HG02852 (cell line): Measurements from ENCODE around the gene ZDHHC1.
"Not testable (repeated sequence)": the region's sequence is repeated elsewhere in the genome, so short reads cannot be mapped to it uniquely, and the experiment has no call there.

Experiments used
- ATAC-seq: cut with Tn5 transposase; IDR thresholded peaks from one replicate; pipeline ENCODE4 v1.9.1; 2021; ENCODE audit warnings: mild to moderate bottlenecking, moderate library complexity; ENCODE audit not compliant: unreplicated experiment

Gene ZDHHC1

DNA sequence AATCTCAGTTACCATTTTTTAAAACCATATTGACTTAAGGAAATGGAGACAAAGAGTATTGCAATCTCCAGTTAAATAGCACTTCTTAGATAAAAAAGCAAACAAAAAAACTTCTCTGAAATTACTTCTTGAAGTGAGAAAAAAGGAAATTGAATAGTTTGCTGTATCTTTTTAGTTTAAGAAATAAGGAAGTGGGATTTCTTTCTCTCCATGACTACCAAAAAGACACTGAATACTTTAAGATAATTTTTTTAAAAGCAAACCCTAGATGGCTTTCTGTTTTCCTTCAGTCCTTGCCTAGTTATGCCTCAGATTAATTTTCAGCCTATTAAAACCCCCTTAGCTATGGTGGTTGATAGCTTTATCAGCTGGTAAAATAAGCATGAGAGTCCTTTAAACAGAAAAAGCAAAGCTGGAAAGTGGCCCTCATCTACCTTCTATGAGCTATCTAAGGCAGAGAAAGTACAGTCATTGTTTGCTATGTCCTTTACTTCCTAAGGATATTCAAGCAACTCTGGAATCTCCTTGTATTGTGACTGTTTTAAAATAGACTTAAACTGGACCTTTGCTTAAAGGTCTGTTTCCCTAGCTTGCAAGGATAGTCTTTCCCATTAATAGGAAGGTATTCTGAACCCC lies 51.6 kb downstream of the ZDHHC1 start:
- no peak for ATAC-seq

DNA sequence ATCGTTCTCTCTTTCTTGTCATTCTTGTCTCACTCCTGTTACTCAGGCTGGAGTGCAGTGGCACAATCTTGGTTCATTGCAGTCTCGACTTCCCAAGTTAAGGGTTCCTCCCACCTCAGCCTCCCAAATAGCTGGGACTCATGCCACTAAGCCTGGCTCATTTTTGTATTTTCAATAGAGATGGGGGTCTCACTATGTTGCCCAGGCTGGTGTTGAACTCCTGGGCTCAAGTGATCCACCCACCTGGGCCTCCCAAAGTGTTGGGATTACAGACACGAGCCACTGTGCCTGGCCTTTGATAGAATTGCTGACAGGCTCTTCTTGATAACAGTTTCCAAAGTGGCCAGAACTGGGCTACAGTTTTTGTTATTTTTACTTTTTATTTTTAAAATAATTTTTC lies 55.2 kb downstream of the ZDHHC1 start:
- no peak for ATAC-seq

DNA sequence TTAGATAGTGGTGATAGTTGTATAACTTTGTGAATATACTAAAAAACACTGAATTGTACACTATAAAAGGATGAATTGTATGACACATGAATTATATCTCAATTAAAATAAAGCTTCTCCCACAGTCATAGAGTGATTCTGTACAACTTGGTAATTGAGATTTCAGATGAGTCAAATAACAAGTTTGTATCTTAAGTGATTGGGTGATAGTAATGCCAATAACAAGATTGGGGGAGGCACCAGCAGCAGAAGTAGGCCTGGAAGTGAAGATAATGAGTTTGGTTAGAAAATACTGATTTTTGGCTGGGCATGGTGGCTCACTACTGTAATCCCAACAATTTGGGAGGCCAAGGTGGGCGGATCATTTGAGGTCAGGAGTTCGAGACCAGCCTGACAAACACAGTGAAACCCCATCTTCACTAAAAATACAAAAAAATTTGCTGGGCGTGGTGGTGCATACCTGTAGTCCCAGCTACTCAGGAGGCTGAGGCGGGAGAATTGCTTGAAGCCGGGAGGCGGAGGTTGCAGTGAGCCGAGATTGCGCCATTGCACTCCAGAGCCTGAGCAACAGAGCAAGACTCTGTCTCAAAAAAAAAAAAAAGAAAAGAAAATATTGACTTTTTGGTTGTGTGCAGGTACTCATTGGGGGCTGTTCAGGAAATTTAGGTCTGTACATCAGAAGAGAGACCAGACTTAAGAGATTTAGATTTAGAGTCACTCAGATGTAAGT lies 56.6 kb downstream of the ZDHHC1 start:
- not testable (repeated sequence) for ATAC-seq

DNA sequence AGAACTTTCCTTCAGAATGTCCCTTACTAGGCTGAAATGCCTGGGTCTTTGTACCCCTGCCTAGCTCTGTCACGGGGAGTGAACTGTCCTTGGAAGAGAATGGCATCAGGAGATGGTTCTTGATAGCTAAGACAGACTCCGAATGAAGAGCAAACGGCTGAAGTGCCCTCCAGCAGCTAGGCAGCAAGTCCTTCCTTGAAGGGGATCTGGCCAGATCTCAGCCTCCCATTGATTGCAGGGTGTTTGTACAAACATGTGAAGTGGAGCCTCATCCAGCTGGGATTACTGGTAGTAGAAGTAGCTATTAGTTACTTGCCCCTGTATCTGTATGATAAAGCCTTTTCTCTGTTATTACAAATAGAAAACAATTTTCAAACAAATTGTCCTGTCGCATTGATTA lies 58.7 kb downstream of the ZDHHC1 start:
- ATAC-seq, result no peak

DNA sequence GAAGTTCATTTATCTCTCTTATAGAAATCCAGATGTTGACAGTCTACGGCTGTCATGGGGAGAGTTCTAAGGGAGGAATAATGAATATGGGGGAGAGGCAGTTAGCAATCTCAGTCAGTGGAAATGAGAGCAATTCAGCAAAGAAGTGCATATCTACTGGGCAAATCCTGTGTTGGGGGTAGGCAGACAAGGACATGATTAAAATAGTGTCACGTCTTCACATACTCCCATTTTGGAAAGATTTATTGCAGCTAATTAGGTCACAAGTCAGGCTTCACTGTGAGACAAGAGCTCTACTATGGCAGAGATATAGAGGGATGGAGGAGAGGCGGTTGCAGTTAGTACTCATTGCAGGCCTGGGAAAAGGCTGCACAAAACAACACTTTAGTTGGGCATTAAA lies 59.9 kb downstream of the ZDHHC1 start:
- ATAC-seq, result no peak

DNA sequence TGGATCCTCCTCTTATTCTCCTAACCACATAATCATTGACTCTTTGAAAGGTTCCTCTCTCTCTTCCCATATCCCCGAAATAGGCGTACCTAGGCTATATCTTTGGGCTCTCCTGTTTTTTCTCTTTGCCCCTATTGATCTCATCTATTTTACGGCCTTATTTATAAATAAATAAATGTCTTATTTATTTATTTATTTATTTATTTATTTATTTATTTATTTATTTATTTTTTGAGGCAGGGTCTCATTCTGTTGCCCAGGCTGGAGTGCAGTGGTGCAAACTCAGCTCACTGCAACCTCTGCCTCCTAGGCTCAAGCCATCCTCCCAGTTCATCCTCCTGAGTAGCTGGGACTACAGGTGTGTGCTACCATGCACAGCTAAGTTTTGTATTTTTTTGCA lies 63.8 kb downstream of the ZDHHC1 start:
- ATAC-seq, result not testable (repeated sequence)

DNA sequence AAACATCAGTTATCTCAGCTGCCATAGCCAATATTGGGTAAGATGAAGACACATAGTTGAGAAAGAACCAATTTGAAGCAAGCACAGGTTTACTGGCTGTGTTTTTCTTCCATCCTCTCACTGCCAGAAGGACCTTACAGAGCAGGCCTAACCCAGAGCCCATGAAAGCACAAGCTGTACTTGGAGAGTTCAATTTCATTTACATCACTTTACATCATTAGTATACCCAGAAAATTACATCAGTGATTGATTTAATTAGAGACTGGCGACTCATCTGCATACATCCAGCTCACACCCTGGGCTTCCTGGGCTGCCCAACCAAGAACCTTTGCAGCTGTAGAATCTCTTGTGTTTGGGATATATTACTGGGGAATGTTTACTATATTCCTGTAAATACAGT lies 66.0 kb downstream of the ZDHHC1 start:
- ATAC-seq, result no peak

DNA sequence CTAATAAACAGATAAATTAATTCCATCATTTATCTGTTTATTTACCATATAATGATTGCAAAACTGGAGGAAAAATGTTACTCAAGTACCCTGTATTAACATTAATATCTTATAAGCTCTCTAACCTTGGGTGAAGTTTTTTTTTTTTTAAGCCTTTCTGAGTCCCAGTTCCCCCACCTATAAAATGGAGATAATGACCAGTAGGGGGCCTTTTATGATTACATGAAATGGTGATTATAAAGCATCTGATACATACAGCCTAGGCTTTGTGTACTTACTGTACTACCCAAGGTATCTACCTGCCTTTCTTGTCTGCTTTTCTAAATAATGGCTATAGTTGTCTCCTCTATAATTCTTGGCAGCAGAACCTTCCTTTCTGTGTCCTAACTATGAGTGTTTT lies 67.1 kb downstream of the ZDHHC1 start:
- no peak for ATAC-seq

DNA sequence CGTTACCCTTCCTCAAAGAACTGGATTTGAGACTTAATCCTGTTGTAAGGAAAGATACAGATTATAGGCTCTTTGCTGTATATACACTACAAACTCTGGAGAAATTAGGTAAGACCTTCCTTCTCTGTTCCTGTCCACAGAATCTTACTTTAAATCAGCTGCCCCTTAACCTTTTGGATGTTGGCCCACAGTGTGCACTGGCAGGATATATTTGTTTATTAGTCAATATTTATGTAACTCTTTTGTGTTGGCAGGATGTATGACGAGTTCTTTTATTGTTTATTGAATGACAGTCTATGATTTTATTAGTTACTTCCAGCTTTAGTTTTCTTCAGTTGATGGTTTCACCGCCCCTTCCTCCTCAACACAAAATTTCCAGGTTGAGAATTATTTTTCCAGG lies 69.9 kb downstream of the ZDHHC1 start:
- ATAC-seq, result no peak

DNA sequence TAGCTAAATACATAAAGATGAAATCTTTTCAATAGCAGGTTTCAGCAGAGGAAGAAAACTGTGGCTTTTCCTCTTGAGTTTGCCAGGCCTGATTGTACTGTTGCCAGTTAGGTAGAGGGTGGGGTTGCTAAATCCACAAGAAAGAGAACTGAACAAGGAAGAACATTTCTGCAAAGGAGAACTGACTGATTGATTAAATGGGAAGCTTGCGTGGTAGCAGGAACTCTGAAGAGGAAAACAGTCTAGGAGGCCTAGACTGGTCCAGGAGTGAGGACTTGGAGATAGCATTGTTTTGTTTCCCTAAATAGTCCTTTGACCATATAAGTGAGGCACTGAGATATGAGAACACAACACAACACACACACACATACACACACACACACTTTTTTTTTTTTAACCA lies 70.9 kb downstream of the ZDHHC1 start:
- ATAC-seq, result no peak
